Bone marrow (tissue), 2 donors: ENCODE data around the gene VARS1.

Source experiments
- DNase-seq, 2 donors: peaks; one replicate each; lab custom pipeline; 2025; lab: John Stamatoyannopoulos, UW

The VARS1 gene

DNA sequence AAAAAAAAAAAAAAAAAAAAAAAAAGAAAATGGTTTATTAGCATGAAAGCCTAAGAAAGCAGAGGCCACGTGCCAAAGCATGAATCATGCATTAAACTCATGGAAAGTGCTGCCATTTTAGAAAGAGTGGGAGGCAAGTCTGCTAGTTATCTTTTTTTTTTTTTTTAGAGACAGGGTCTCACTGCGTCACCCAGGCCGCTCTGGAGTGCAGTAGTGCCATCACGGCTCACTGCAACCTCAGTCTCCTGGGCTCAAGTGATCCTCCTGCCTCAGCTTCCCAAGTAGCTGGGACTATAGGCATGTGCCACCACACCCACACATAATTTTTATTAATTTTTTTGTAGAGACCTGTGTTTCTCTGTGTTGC lies 23.6 kb downstream of the VARS1 start:
- DNase-seq = no peak

DNA sequence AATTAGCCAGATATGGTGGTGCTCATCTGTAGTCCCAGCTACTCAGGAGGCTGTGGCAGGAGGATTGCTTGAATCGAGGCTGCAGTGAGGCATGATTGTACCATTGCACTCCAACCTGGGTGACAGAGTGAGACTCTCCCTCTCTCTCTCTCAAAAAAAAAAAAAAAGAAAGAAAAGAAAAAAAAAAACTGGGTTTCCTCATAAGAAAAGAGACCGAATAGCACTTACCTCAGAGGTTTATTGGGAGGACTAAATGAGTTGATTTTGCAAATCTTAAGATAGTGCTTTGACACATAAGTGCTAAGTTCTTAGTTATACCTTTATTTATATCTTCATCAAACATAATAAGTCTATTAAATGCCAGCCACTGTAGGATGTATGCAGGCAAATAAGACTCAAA lies 24.7 kb downstream of the VARS1 start:
- no peak for DNase-seq

DNA sequence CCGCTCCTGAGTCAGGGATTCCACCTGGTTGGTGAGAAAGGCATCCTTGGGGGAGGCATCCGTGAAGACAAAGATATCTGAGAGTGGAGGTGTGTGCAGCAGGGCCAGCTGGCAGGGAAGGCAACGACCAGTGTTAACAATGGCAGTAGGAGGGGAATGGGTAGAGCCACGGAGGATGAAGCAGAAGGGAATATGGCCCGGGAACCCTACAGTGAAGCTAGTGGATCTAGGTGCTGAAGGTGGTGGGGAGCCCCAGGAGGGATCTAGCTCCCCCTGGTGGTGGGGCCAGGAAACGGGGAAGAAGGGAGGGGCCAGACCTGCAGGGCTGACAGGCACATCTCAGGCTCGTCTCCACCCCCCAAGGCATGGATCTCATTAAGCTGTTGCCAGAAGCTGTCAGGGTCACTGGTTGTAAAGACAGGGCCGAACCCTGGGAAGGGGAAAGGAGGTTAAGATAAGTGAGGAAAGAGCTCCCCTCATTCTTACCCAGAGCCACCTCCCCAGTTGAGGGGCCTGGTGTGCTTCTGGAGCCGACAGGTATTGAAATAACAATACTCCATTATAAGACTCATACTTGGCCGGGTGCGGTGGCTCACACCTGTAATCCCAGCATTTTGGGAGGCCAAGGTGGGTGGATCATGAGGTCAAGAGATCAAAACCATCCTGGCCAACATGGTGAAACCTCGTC lies 25.7 kb downstream of the VARS1 start:
- DNase-seq = peak; percentile 54 to 79

DNA sequence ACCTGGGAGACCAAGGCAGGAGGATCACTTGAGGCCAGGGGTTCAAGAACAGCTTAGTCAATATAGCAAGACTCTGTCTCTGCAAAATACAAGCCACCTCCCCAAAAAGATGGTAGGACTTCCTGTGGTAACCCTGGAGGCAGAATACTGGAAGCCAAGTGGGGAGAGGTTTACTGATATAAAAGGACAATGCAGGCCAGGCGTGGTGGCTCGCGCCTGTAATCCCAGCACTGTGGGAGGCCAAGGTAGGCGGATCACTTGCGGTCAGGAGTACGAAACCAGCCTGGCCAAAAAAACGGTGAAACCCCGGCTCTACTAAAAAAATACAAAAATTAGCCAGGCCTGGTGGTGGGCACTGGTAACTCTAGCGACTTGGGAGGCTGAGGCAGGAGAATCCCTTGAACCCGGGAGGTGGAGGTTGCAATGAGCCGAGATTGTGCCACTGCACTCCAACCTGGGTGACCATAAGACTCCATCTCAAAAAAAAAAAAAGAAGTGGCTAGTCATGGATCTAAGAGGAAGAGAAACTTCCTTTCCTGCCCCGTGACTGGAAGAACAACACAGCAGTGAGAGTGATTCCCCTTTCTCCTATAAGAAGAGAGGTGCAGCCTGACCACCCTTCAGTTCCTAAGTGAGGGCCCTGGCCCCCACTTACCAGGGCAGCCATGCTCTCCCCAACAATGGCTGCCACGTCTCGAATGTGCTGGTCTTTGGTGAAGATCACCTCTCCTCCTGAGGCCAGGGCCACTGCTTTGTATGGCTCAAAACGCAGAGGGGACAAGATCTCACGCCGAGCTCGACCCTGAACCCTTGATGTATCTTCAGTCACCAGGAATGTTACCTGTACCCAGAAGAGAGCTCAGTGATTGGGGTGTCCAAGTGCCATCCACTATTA lies 26.9 kb downstream of the VARS1 start:
- DNase-seq = no peak

DNA sequence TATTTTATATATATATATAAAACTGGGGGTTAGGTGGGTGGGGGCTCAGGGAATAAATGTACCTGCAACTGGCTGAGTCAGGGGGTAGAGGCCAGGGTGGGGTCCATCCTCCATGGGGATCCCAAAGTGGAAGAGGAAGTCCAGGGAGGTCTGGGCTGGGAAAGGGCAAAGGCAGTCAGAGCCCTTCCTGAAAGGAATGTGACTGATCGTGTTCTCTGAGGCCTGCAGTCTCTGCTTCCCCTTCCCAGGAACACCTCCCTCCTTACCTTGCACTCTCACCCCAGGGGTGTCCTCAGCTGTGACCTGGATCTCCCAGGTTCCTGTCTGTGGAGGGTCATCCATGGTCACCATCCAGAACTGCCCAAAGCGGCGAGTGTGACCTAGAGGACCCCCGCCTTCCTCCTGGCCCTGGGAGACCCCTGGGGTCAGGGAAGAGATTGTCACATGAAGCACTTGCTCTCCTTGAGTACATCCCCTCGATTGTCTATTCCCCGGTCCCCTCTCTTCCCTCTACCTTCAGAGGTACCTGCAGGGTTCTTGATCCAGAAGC lies 28.4 kb downstream of the VARS1 start:
- DNase-seq = no peak

DNA sequence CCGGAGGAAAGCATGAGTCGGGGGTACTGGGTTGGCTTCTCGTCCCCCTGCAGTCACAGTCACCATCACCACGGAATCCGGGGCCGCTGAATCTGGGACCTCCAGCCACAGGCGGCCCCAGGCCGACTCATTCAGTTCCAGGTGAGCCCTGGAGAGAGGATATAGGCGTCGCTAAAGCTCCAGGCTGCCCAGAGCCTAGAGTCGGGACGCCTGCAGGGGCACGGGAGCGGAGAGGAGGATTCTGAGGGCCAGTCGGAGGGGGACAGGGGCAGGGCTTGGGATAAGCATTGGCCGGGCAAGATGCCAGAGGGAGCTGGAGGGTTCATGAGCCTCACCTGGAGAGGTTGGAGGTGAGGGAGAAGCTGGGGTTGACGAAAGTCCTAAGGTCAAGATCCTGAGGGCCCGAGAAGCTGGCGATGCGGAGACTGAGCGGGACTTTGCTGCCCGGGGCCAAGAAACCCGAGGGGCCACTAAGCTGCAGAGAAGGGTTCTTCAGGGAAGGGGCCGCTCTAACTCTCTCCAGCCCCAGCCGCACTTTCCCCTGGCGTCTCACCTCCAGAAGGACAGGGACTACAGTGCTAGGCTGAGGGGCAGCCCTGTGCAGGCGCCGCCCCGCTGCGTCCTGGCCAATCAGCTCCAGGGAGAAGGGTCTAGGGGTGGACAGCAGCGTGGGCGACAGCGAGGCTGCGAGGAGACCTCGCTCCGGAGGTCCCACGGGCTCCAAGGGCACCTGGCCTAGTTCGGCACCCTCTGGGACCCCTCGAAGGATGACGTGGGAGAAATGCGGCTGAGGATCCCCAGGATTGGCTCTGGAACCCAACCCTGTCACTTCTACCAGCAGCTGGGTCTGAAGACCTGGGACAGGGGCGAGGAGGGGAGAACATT lies 29.4 kb downstream of the VARS1 start:
- no peak for DNase-seq

DNA sequence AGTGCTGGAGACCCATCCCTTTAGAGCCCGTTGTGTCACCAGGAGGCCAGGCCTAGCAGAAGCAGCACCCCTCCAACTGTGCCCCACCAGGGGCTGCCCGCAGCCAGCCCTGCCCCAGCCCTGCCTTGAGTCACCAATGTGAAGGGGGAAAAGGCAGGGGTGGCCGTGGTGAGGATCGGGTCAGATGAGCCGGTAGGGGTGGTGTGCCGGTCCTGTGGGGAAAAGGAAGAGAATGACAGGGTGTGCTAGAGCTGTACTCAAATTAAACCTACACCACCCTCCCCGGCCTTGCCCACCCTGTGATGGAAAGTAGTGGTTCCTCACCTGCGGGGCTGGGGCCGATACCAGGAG lies 30.0 kb downstream of the VARS1 start:
- DNase-seq = no peak

DNA sequence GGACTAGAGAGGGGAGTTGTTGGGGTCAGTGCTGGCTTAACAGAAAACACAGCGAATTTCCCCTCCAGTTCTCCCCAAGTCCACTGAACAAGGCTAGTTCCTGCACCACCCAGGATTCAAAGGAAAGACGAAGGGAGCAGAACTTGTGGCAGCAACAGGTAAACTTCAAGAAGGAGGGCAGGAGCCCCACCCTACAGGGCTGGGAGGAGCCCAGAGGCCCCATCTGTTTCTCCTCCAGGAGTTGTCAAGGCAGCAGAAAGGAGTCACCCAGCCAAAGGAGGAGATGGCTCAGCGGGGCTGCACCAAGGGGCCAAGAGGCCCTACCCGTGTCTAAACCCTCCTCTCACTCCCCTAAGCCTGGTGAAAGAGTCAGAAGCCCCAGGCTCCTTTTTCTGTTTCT lies 31.4 kb downstream of the VARS1 start:
- no peak for DNase-seq

DNA sequence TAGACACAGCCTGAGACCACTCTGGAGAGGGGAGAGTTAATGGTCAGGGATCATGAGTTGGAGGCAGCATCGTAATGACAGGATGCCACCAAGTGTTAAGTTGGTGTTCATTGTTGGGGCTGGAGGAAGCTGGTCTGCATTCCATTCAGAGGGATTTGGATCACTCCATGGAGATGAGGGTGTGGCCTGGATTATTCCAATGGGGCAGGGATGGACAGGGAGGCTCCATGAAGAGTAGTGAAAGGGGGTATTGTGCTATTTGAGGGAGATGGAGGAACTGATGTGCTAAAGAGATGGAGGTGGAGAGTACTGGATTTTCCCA lies 32.0 kb downstream of the VARS1 start:
- no peak for DNase-seq

DNA sequence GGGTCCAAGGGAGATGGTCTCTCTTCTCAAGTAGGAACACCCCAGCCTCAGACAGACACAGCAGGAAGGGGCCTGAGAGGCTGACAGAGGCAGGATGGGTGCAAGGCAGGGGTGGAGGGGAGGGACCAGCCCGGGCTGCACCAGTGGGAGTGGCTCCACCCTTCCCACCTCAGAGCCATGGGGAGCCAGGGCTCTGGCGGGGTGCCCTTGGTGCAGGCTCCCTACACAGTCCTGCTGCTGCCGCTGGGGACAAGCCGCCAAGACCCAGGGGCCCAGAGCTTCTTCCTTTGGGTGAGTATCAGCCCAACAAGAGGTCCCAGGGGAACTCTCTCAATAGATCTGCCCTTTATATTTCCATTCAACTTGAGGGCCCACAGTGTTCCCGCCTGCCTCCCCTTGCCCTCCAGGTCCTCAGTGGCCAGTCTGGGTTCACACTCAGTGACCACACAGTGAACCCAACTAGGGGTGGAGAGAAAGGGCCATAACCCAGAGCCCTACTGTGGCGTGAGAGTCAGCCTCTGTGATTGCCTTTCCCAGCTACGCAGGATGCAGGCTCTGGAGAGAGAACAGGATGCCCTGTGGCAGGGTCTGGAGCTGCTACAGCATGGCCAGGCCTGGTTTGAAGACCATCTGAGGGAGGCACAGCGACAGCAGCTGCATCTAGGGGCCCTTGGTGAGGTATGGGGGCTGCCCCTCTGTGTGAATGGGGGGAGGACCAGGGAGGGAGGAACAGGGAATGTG lies 32.5 kb downstream of the VARS1 start:
- no peak for DNase-seq

DNA sequence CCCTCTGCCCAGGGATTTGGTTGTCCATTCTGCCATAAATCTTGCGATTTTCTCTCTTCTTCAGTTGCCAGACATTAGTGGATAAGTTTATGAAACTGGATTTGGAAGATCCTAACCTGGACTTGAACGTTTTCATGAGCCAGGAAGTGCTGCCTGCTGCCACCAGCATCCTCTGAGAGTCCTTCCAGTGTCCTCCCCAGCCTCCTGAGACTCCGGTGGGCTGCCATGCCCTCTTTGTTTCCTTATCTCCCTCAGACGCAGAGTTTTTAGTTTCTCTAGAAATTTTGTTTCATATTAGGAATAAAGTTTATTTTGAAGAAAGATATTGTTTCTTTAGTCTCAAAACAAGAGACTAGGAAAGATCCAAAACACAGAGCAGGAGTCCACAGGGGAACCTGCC lies 33.2 kb downstream of the VARS1 start, which contains the start of gene SAPCD1:
SAPCD1 (plus strand) TSS at position 301 of the 400 bp plus-strand sequence. CDS start 399 bp downstream, outside the sequence.
- DNase-seq = no peak

DNA sequence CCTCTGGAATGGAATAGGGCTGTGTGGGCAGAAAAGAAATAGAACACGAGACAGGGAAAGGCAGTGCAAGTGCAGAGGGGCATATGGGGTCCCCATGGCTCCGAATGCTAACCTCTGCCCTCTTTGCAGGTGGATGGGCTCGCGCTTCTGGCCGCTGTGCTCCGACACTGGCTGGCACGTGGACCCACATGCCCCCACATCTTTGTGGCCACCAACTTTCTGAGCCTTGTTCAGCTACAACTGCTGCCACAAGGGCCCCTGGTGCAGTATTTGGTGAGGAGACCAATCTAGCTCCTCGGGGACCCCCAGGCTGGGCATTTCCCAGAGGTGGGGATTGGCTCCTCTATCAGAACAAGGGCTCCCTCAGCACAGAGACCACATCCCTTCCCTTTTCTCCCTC lies 34.2 kb downstream of the VARS1 start:
- no peak for DNase-seq

DNA sequence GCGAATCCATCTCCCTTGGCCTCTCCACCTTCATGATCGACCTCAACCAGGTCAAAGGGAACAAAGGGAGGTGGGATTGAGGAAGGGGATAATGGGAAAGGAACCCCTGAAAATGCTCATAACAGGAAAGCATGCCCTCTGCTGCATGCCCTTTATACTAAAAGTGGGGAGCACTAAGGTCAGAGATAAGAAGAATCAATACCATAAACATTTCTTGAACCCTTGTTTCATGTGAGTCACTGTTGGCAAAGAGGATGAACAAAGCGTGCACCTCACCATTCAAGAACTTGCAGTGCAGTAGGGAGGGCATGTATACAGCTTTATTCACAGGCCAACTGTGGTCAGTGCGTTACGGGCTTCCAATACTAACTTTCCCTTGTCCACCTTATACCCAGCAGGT lies 34.8 kb downstream of the VARS1 start:
- DNase-seq = no peak

DNA sequence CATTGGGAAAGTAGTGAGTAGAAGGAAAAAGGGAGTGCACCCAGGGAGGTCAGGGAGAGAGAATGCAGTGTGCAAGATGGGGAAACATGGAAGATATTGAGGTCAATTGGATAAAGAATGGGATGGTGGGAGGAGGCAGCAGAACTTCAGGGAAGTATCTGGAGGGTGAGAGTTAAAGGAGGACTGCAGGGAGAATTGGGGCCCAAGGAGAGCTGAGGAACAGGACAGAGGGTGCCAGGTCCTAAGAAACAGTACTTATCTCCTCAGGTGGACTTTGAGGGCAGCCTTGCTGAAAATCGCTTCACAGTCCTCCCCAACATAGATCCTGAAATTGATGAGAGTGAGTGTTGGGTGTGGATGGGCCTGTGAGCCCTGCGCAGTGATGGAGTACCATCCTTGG lies 37.3 kb downstream of the VARS1 start:
- no peak for DNase-seq

DNA sequence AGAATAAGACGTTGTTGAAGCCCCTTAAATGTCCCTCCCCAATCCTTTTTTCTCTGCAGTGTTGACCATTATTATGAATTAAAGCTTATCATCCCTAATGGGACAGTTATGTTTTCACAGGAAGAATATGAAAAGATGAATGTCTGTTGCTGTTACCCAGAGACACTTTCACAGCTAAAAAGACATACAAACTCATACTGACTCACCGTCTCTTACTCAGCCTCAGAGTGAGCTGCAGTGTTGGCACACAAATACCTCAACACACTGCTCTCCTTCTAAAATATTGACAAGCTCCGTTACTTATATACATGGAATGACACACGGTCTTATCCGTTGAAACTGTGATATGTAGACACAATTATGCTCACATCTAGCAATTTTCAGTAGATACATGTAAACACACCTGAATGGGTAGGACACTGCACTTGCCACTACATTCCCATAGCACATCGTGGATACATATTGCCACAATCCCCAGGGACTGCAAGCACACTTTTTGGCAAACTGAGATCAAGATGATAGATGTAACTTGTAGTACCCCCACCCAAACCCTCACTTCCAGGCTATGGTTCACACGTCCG lies 42.7 kb downstream of the VARS1 start:
- no peak for DNase-seq

DNA sequence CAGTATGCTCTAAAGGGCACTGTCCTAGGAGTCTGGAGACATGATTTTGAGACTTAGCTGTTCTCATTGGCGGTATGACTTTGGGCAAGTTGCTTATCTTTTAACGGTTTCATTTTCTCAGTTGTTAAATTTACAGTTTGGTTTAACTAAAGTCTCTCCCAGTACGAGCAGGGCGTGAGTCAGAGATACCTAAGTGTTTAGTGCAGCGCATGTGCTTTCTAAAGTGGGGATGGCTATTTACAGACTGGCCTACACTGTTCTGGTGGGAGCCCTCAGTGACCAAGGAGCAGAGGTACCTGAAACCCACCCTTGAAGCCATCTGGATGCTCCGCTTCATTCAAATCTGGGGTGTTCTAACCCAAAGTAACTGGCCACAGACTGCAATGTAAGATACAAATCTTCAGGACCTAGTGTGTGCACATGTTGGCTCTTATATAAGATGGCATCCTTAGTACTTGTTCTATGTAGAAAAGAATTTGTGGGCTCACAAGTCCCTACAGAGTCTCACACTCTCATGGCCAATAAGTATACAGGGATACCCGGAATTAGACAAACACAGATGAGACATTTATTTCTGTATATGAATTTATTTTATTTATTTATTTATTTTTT lies 45.0 kb downstream of the VARS1 start:
- no peak for DNase-seq

DNA sequence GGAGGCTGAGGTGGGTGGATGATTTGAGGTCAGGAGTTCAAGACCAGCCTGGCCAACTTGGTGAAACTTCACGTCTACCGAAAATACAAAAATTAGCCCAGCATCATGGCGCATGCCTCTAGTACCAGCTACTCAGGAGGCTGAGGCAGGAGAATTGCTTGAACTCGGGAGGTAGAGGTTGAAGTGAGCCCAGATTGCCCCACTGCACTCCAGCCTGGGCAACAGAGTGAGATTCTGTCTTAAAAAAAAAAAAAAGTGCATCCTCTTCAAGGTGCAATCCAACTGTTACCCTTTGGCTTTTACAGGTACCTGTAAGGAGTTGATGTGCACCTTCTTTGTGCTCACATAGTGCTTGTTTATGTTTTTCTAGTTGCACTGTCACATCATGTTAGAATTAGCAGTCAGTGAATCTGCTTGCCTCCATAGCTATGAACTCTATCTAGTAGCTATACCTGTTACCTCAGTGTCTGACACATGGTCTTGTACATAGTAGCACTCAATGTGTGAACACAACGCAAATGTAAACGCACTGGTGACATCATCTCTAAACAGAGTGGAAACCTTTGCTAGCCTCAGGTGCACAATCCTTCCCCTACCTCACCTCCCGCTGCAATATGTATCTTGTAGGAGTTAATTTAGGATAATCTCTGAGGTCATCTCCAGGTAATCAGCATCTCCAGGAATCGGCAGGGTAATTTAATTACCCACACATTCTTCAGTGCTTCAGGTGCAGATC lies 46.1 kb downstream of the VARS1 start:
- DNase-seq = no peak
